ENCODE results near the gene QSOX2.

Gene QSOX2

GRCh38 chr9:136252846-136253245 is 7.2 kb upstream of the QSOX2 start:
- no peak for DNase-seq (ENCODE audit: low read depth in 2 of 2)

DNA sequence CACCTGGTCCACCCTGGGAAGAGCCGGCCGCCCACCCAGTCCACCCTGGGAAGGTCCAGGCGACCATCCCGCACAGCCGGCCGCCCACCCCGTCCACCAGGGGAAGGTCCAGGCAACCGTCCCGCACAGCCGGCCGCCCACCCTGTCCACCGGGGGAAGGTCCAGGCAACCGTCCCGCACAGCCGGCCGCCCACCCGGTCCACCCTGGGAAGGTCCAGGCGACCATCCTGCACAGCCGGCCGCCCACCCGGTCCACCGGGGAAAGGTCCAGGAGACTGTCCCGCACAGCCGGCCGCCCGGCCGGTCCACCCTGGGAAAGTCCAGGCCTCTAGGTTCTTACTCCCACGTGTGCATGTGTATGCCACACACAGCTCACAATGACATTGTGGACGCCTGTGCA is 6.7 kb upstream of the QSOX2 start:
- DNase-seq (ENCODE audit: low read depth in 2 of 2), result no peak

DNA sequence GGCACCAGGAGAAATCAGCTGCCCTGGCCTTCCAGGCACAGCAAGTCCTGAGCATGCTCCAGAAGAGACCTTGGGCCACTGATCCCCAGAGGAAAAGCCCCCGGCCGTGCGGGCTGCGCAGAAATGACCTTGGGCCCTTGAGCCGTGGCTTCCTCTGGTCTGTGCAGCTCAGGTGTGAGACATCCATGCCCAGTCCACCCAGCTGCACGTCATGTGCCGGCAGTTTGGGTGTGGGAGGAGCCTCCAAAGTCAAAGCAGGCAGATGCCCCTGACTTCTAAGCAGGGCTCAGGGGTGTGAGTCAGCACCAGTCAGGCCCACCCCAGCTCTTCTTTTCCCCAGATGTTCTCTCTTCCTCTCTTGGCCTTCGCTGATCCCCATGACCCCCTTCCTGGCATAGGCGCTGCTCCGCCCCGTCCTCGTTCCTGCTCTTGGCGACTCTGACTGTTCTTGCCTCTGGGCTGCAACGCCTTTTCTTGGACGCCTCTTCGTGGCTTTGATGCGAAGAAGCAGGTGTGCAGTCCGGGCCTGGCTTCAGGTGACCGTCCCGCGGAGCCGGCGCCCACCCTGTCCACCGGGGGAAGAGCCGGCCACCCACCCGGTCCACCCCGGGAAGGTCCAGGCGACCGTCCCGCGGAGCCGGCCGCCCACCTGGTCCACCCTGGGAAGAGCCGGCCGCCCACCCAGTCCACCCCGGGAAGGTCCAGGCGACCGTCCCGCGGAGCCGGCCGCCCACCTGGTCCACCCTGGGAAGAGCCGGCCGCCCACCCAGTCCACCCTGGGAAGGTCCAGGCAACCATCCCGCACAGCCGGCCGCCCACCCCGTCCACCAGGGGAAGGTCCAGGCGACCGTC is 5.9 kb upstream of the QSOX2 start:
- no peak for DNase-seq (ENCODE audit: low read depth in 2 of 2)

- no peak for DNase-seq (ENCODE audit: low read depth in 2 of 2)
Measured at GRCh38 chr9:136250676-136251075, 5.1 kb upstream of the QSOX2 start.

- DNase-seq (ENCODE audit: low read depth in 2 of 2), result no peak
Measured at GRCh38 chr9:136249877-136250559, 4.4 kb upstream of the QSOX2 start.

GRCh38 chr9:136248951-136249876 is 3.6 kb upstream of the QSOX2 start:
- DNase-seq (ENCODE audit: low read depth in 2 of 2), result no peak

DNA sequence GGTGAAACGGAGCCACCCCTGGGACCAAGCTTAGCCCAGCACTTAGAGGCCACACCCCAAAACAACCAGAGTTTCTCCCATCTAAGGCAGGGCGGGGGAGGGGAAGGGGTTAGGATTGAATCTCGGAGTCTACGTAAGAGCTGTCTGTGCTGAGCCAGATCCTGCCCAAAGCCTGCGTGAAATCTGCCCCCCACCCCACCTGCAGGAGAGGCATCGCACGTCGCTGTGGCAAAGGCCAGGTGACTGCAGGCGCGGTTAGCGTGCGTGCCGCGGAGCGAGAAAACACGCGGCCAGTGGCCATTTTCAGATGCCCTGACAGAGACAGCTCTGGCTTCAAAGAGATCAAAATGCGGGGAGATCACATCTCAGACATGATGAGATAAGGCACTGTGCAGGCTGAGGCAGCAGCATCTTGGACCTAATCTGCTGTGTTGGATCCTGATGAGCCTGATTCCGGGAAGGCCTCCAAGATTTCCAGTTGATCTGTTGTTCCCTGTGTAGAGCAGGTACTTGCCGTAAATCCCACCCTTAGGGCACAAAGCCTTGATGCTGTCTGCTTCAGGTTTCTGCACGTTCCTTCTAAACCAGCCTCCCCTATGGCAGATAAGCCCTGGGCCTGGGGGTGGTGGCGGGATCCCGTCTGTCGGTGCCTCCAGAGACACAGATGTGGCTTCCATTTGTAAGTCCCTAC is 2.5 kb upstream of the QSOX2 start:
- DNase-seq (ENCODE audit: low read depth in 2 of 2), result no peak

DNA sequence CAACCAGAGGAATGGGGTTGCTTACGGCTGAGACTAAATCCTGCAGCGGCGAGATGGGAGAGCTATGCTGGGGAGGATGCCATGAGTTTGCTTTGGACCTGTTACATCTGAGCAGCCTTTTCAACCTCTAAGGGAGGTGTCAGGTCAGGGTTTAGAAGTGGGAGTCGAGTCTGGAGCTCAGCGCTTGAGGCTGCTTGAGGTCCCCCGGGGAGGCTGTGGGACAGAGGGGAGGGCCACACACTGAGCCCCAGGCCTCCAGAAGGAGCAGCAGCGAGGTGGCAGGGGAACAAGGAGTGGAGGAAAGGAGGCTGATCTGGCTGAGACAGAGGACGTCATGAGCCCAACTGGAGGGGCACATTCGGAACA is 1.9 kb upstream of the QSOX2 start:
- DNase-seq (ENCODE audit: low read depth in 2 of 2), result no peak

- DNase-seq (ENCODE audit: low read depth in 2 of 2), result no peak
Measured at GRCh38 chr9:136246849-136247550, 1.4 kb upstream of the QSOX2 start.

GRCh38 chr9:136244969-136245218 is 718 bp downstream of the QSOX2 start:
- DNase-seq (ENCODE audit: low read depth in 2 of 2), result no peak

GRCh38 chr9:136244122-136244968 is 1.3 kb downstream of the QSOX2 start:
- peak in 1 of 2 donors; percentile 24 for DNase-seq (ENCODE audit: low read depth in 2 of 2)

DNA sequence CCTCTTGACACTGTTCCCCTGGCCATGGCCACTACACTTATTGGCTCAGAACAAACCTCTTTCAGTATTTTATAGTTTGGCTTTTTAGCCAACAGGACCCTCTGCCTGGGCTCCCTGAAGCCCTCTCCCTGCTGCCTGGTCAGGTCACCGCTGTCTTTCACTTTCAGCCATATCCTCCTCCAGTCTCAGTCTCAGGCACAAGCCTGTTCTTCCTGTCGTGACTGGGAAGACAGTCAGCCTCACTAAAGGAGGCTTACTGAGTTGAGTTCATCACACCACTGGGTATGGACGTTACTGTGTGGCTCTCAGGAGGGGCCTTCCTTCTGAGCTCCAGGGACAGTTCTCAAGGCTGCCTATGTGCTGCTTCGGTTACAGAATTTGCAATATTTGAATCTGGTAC is 2.0 kb downstream of the QSOX2 start:
- DNase-seq (ENCODE audit: low read depth in 2 of 2), result no peak

- no peak for DNase-seq (ENCODE audit: low read depth in 2 of 2)
Measured at GRCh38 chr9:136242918-136243525, 2.6 kb downstream of the QSOX2 start.

DNA sequence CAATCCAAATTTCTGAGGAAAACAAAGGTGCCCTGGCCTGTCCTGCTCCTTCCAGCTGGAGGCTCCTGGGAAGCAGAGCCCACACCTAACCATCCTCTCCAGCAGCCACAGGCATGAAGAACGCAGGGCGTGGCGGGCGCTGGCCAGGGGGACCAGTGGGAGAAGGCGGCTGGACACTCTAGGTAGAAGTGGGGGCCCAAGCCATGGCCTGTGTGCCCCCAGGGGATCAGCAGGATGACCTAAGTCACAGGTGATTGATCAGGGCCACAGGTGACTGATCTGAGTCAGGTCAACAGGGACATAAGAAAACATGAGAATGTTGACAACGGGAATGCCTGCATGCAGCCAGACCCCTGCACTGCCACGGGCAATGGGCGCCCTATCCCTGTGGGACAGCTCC is 3.4 kb downstream of the QSOX2 start:
- no peak for DNase-seq (ENCODE audit: low read depth in 2 of 2)

- no peak for DNase-seq (ENCODE audit: low read depth in 2 of 2)
Measured at GRCh38 chr9:136241542-136241941, 4.1 kb downstream of the QSOX2 start.

DNA sequence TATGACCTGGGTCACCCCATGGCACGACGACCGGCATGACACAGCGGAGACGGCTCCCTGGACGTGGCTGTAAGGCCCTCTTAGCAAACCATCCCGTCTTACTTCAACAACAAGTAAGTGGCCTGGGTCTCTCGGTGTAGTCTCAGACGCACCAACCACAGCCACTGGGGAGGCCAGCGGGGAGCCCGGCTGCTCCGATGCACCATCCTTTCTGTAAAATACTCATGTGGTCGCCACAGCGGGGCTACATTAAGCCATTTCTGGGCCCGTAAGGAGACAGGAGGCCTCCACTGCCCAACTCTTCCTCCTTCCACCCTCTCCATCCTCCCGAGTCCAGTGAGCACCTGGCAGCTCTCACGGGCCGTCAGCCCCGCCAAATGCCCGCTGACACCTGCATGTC is 4.7 kb downstream of the QSOX2 start:
- DNase-seq (ENCODE audit: low read depth in 2 of 2), result no peak

DNA sequence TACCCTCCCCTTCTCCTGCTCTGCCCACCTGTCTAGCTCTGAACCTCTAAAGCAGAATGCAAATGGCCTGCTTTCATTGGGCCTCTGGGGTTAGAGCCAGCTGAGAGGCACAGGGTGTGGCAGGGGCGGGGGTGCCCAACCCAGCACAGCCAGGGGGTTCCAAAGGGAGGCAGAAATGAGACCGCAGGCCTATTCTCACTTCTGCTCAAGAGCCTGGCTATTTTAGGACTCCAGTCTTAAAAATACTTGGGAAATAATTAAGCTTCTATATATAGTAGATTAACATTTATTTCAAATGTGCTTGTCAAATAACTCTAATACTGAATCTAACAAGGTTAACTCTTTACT is 5.7 kb downstream of the QSOX2 start:
- DNase-seq (ENCODE audit: low read depth in 2 of 2), result no peak

DNA sequence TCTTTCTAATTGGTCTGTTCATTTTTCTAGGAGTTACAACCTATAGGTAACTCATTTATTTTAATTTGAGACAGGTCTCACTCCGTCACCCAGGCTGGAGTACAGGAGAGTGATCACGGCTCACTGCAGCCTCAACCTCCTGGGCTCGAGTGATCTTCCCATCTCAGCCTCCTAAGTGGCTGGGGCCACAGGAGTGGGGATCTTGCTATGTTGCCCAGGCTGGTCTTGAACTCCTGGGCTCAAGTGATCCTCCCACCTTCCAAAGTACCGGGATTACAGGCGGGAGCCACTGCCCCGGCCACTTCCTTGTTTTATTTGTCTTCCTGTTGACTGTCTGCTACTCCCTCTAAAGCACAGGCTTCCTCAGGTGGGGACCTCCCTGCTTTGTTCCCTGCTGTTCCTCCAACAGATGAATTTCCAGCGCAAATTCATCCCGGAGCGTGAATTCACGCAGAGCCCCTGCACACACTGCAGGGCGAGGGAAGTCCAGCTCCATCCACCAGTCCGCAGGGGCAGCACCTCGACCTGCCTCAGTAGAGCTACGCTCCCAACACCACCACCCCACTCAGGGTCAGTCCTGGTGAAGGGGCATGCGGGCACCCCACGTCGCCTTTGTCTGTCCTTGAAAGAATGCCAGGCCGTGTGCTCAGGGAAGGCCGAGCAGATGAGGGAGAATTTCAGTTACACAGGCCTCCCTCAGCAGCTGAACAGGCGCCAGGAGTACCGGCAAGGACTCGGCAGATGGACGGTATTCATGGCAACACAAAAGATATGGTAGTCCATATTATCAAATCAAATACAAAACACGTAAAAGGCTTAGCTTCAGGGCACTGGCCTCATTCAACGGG is 6.3 kb downstream of the QSOX2 start:
- no peak for DNase-seq (ENCODE audit: low read depth in 2 of 2)

DNA sequence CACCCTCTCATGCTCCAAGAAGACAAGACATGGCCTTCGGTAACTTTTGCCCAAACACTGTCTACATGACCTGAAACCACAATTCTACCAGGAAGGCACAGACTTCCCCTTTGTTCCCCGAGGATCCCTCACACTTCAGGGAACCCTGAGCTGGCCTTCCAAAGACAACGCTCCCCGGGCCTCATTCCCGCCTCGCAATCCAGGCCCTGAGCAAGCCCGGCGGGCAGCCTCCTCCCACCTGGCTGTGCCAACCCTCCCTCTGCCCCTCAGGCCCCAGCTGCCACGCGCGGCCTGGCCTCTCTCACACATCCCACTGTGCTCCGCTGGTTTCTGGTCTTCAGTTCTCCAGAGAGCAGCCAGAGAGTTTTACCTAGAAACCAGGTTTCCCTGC is 7.3 kb downstream of the QSOX2 start:
- no peak for DNase-seq (ENCODE audit: low read depth in 2 of 2)
